ENCODE data around the gene MYO16.

Gene MYO16

GRCh38 chr13:108769213-108770070 lies 140.0 kb downstream of the MYO16 start (continued):
- no peak for TF ChIP-seq ZNF324 (tag by site-specific recombination; IDR thresholded peaks at IDR 0.05)
- no peak for TF ChIP-seq MZF1 (tag by site-specific recombination; IDR thresholded peaks at IDR 0.05; ENCODE audit: borderline replicate concordance)
- no peak for TF ChIP-seq ZNF548 (tag by site-specific recombination; IDR thresholded peaks at IDR 0.05)
- no peak for TF ChIP-seq PRDM4 (tag by site-specific recombination; IDR thresholded peaks at IDR 0.05)
- TF ChIP-seq ZBTB26 (tag by site-specific recombination; optimal IDR thresholded peaks at IDR 0.05) = no peak

GRCh38 chr13:108775597-108775996 lies 146.2 kb downstream of the MYO16 start:
- TF ChIP-seq GLI4 (tag by site-specific recombination; IDR thresholded peaks at IDR 0.05) (no peak), ZFP41 (tag by site-specific recombination; IDR thresholded peaks at IDR 0.05; ENCODE audit: borderline replicate concordance) (no peak), ZBTB11 (tag by site-specific recombination; conservative IDR thresholded peaks at IDR 0.05; ENCODE audit: low read depth) (no peak), OSR2 (tag by site-specific recombination; IDR thresholded peaks at IDR 0.05) (no peak), ZFP69B (tag by site-specific recombination; IDR thresholded peaks at IDR 0.05) (no peak), ZNF488 (tag by site-specific recombination; IDR thresholded peaks at IDR 0.05) (no peak), ZNF114 (tag by site-specific recombination; IDR thresholded peaks at IDR 0.05) (no peak), ZNF830 (tag by site-specific recombination; IDR thresholded peaks at IDR 0.05; ENCODE audit: low read depth) (no peak), ZNF132 (tag by site-specific recombination; IDR thresholded peaks at IDR 0.05; ENCODE audit: borderline replicate concordance) (no peak), KLF8 (tag by site-specific recombination; IDR thresholded peaks at IDR 0.05) (no peak)
- ChIA-PET POLR2A (no interaction called here), CTCF (no interaction called here)
- no peak overlapping the region for H3K4me3 ChIP-seq (ENCODE audit: low read depth, low read length)
- H3K27ac ChIP-seq (ENCODE audit: extremely low read depth, low read depth, low read length) = no peak overlapping the region
- no peaks in the 10 kb centered on the region for H3K36me3 ChIP-seq (ENCODE audit: control insufficient read depth in 2 of 2, insufficient read depth in 1 of 2, low read length in 2 of 2)
- H3K4me1 ChIP-seq (ENCODE audit: control insufficient read depth, insufficient read depth, low read length) = no peaks in the 10 kb centered on the region
- no peaks in the 10 kb centered on the region for H3K9me3 ChIP-seq (ENCODE audit: control insufficient read depth, insufficient read depth, low read depth, low read length)

Measured in HEK293 (cell line).